ENCODE results near the gene SERPINB7.

The SERPINB7 gene

DNA sequence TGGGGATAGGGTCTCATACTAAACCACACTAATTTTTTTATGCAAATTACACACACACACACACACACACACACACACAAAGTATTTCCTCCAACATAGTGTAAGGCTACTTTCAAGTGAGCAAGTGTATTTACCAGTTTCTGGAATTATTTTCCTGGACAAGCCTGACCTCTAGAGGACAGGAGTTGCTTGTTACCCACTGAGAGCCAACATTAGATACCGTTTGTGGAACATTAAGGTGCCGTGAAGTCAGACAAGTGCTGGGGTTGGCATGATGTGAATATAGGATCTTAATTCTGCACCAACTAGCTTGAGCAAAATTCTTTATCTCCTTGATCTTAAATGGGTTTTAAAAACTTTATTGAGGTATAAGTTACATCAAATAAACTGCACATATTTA is 72.9 kb downstream of the SERPINB7 start:
- DNase-seq (ENCODE audit: low read depth) = peak; percentile 8

DNA sequence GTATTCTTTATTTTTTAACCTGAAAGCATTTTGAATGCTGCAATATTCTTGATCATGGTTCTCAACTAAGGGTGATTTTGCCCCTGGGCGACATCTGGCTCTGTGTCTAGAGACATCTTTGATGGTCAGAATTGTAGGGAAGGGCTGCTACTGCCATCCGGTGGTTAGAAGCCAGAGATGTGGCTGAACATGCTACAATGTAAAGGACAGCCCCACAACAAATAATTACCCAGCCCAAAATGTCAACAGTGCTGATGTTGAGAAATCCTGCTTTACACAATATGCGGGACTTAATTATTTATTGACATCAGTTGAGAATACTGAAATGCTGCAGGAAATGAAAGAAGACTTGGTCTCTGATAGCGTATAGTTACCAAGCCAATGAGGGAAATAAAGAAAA is 74.8 kb downstream of the SERPINB7 start:
- no peak for DNase-seq (ENCODE audit: low read depth)

DNA sequence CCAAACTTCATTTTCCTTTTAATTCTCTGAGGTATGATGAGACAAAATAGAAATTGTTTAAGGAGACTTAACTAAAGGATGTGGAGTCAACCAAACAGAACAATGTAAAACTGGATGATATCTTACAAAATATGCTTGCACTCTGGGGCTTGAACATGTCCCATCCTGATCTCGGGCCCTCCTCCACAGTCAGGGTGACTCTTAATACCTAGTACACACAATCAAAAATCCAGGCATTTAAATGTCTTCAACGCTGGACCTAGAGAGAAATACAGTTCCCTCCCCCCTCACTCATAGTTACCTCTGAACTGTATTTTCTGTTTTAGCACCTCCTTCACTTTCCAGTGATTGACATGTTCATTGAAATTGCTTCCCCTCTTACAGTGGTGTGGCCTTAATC is 75.4 kb downstream of the SERPINB7 start:
- DNase-seq (ENCODE audit: low read depth) = no peak

All from CMK (cell line).